ENCODE measurements around the gene CELF1. TPM values are rescaled to one million over a fixed set of nuclear protein-coding genes. Genes with fewer than 3 reads are reported as not detected.

CELF1 gene
- total and polyA plus RNA-seq, 2 experiments from 2014 or later, result 59.1 to 84.6 TPM

GRCh38 chr11:47508240-47508957 lies 44.5 kb downstream of the CELF1 start:
- 84% methylated on average over 8 of the region's 8 CpGs for WGBS (ENCODE audit: low lambda C conversion rate, missing lambda C conversion rate)
- Histone ChIP-seq H3K27ac (peak overlapping the region; percentile 89), H3K4me1 (ENCODE audit: insufficient read depth) (peaks cover 28% of the 10 kb centered on the region), H3K4me3 (no peak overlapping the region), H3K9me3 (ENCODE audit: low read depth) (no peaks in the 10 kb centered on the region), H4K20me1 (ENCODE audit: insufficient read depth, poor library complexity, severe bottlenecking) (peaks cover 57% of the 10 kb centered on the region), H3K79me2 (peaks cover 99% of the 10 kb centered on the region), H3K36me3 (replicated peaks; ENCODE audit: insufficient read depth, low read depth) (no peaks in the 10 kb centered on the region), H3K9me2 (replicated peaks; ENCODE audit: insufficient read depth) (no peaks in the 10 kb centered on the region), H3K4me2 (peak overlapping the region; percentile 61), H2AFZ (no peak overlapping the region), H3K27me3 (no peaks in the 10 kb centered on the region)
- TF ChIP-seq CTCF (IDR thresholded peaks at IDR 0.05; ENCODE audit: poor library complexity) (no peak), EZH2 (IDR thresholded peaks at IDR 0.05; ENCODE audit: borderline replicate concordance) (no peak), EZH2phosphoT487 (IDR thresholded peaks at IDR 0.05; ENCODE audit: low read depth, severe bottlenecking, unreplicated experiment) (no peak)
- DNase-seq (ENCODE audit: low spot score), result no peak

- no peaks in the 10 kb centered on the region for H3K27me3 ChIP-seq
- H4K20me1 ChIP-seq (ENCODE audit: insufficient read depth, poor library complexity, severe bottlenecking), result peaks cover 64% of the 10 kb centered on the region
- no peak for DNase-seq (ENCODE audit: low spot score)
- H3K27ac ChIP-seq, result peak overlapping the region; percentile 89
- no peak overlapping the region for H2AFZ ChIP-seq
- no peak overlapping the region for H3K4me2 ChIP-seq
- H3K9me3 ChIP-seq (ENCODE audit: low read depth), result no peaks in the 10 kb centered on the region
- no peak for TF ChIP-seq EZH2phosphoT487 (IDR thresholded peaks at IDR 0.05; ENCODE audit: low read depth, severe bottlenecking, unreplicated experiment)
- H3K9me2 ChIP-seq (replicated peaks; ENCODE audit: insufficient read depth), result no peaks in the 10 kb centered on the region
- H3K4me1 ChIP-seq (ENCODE audit: insufficient read depth), result peaks cover 22% of the 10 kb centered on the region
- WGBS (ENCODE audit: low lambda C conversion rate, missing lambda C conversion rate), result 37% methylated on average over 1 of the region's 1 CpG
- peaks cover 99% of the 10 kb centered on the region for H3K79me2 ChIP-seq
- H3K4me3 ChIP-seq, result no peak overlapping the region
- H3K36me3 ChIP-seq (replicated peaks; ENCODE audit: insufficient read depth, low read depth), result no peaks in the 10 kb centered on the region
These were observed 45.2 kb downstream of the CELF1 start for GRCh38 chr11:47507563-47508239.

- DNase-seq (ENCODE audit: low spot score), result no peak
- Histone ChIP-seq H4K20me1 (ENCODE audit: insufficient read depth, poor library complexity, severe bottlenecking) (peaks cover 69% of the 10 kb centered on the region), H3K4me1 (ENCODE audit: insufficient read depth) (peaks cover 17% of the 10 kb centered on the region), H2AFZ (no peak overlapping the region), H3K9me3 (ENCODE audit: low read depth) (no peaks in the 10 kb centered on the region), H3K4me3 (no peak overlapping the region), H3K27me3 (no peaks in the 10 kb centered on the region), H3K27ac (no peak overlapping the region), H3K36me3 (replicated peaks; ENCODE audit: insufficient read depth, low read depth) (no peaks in the 10 kb centered on the region), H3K4me2 (no peak overlapping the region), H3K79me2 (peaks cover 99% of the 10 kb centered on the region), H3K9me2 (replicated peaks; ENCODE audit: insufficient read depth) (no peaks in the 10 kb centered on the region)
- TF ChIP-seq EZH2 (IDR thresholded peaks at IDR 0.05; ENCODE audit: borderline replicate concordance) (no peak), CTCF (IDR thresholded peaks at IDR 0.05; ENCODE audit: poor library complexity) (no peak)
- WGBS (ENCODE audit: low lambda C conversion rate, missing lambda C conversion rate), result 75% methylated on average over 10 of the region's 10 CpGs
These were observed 46.0 kb downstream of the CELF1 start for GRCh38 chr11:47506795-47507562.

- Histone ChIP-seq H3K4me1 (ENCODE audit: insufficient read depth) (peaks cover 14% of the 10 kb centered on the region), H3K27ac (no peak overlapping the region)
- TF ChIP-seq CTCF (IDR thresholded peaks at IDR 0.05; ENCODE audit: poor library complexity), result no peak
- TF ChIP-seq EZH2 (IDR thresholded peaks at IDR 0.05; ENCODE audit: borderline replicate concordance), result no peak
- TF ChIP-seq EZH2phosphoT487 (IDR thresholded peaks at IDR 0.05; ENCODE audit: low read depth, severe bottlenecking, unreplicated experiment), result no peak
These were observed 46.6 kb downstream of the CELF1 start for GRCh38 chr11:47506373-47506772.

More at GRCh38 chr11:47506373-47506772, 46.6 kb downstream of the CELF1 start:
- H3K79me2 ChIP-seq, result peaks cover 99% of the 10 kb centered on the region
- H3K9me2 ChIP-seq (replicated peaks; ENCODE audit: insufficient read depth), result no peaks in the 10 kb centered on the region
- no peak overlapping the region for H2AFZ ChIP-seq
- H3K36me3 ChIP-seq (replicated peaks; ENCODE audit: insufficient read depth, low read depth), result no peaks in the 10 kb centered on the region
- no peaks in the 10 kb centered on the region for H3K9me3 ChIP-seq (ENCODE audit: low read depth)
- WGBS (ENCODE audit: low lambda C conversion rate, missing lambda C conversion rate), result 93% methylated on average over 8 of the region's 8 CpGs
- no peak for DNase-seq (ENCODE audit: low spot score)
- H3K4me3 ChIP-seq, result no peak overlapping the region
- H4K20me1 ChIP-seq (ENCODE audit: insufficient read depth, poor library complexity, severe bottlenecking), result peaks cover 69% of the 10 kb centered on the region
- H3K27me3 ChIP-seq, result no peaks in the 10 kb centered on the region
- no peak overlapping the region for H3K4me2 ChIP-seq

Data from hepatocyte (in vitro differentiated cells).